ENCODE measurements around the gene GNAQ.

- TF ChIP-seq CTCF (IDR thresholded peaks at IDR 0.05; ENCODE audit: borderline replicate concordance, extremely low read depth, low read length, poor library complexity, severe bottlenecking) (no peak), EZH2 (IDR thresholded peaks at IDR 0.05; ENCODE audit: borderline replicate concordance, low read depth, low read length, severe bottlenecking) (no peak)
These were observed 122.3 kb downstream of the GNAQ start for GRCh38 chr9:77909306-77909705.

Data from DND-41 (cell line).